ENCODE data around the gene FRS2. TPM values are rescaled to one million over a fixed set of nuclear protein-coding genes. Genes with fewer than 3 reads are reported as not detected.

The FRS2 gene
- total RNA-seq, 1 experiment from 2014 or later, result 28.1 TPM

GRCh38 chr12:69464428-69464827, 5.8 kb upstream of the FRS2 start:
- Mint-ChIP-seq H3K4me3 (ENCODE audit: unreplicated experiment) (no peak overlapping the region), H3K27ac (ENCODE audit: low read depth, unreplicated experiment) (no peak overlapping the region), H3K27me3 (ENCODE audit: insufficient read depth, unreplicated experiment) (no peaks in the 10 kb centered on the region), H3K4me1 (ENCODE audit: insufficient read depth, unreplicated experiment) (peaks cover 23% of the 10 kb centered on the region), H3K36me3 (ENCODE audit: insufficient read depth, unreplicated experiment) (no peaks in the 10 kb centered on the region), H3K9me3 (ENCODE audit: unreplicated experiment) (no peaks in the 10 kb centered on the region)
- no peak for TF ChIP-seq CTCF (IDR thresholded peaks at IDR 0.05; ENCODE audit: unreplicated experiment)
- intact Hi-C loops (cut with micrococcal nuclease), result no loop called here
- no peak for DNase-seq (ENCODE audit: unreplicated experiment)
- CTCF ChIA-PET, result interaction anchor here (0.6 to 2.2 kb wide), 8 partner anchors 9 to 310 kb away, joined by 3 to 8 read pairs (median 3); no protein-coding TSS in a partner anchor
- no TSS peak for BruUV-seq (replicated peaks)
- POLR2A ChIA-PET, result interaction anchor here (0.7 kb wide), 1 partner anchor 358 kb away, joined by 3 read pairs; no protein-coding TSS in a partner anchor

GRCh38 chr12:69466867-69467266, 3.3 kb upstream of the FRS2 start:
- CTCF ChIA-PET, result interaction anchor here (0.6 kb wide), 1 partner anchor 91 kb away, joined by 3 read pairs; no protein-coding TSS in a partner anchor
- Mint-ChIP-seq H3K4me3 (ENCODE audit: unreplicated experiment) (no peak overlapping the region), H3K9me3 (ENCODE audit: unreplicated experiment) (no peaks in the 10 kb centered on the region), H3K4me1 (ENCODE audit: insufficient read depth, unreplicated experiment) (peaks cover 31% of the 10 kb centered on the region), H3K27ac (ENCODE audit: low read depth, unreplicated experiment) (no peak overlapping the region), H3K36me3 (ENCODE audit: insufficient read depth, unreplicated experiment) (no peaks in the 10 kb centered on the region), H3K27me3 (ENCODE audit: insufficient read depth, unreplicated experiment) (no peaks in the 10 kb centered on the region)
- POLR2A ChIA-PET, result interaction anchor here (1.6 kb wide), 1 partner anchor 67 kb away, joined by 4 read pairs; no protein-coding TSS in a partner anchor
- TF ChIP-seq CTCF (IDR thresholded peaks at IDR 0.05; ENCODE audit: unreplicated experiment), result no peak
- DNase-seq (ENCODE audit: unreplicated experiment), result no peak
- BruUV-seq (replicated peaks), result no TSS peak
- intact Hi-C loops (cut with micrococcal nuclease), result no loop called here

GRCh38 chr12:69467366-69467765, 2.8 kb upstream of the FRS2 start:
- Mint-ChIP-seq H3K27ac (ENCODE audit: low read depth, unreplicated experiment) (no peak overlapping the region), H3K27me3 (ENCODE audit: insufficient read depth, unreplicated experiment) (no peaks in the 10 kb centered on the region), H3K36me3 (ENCODE audit: insufficient read depth, unreplicated experiment) (no peaks in the 10 kb centered on the region), H3K4me1 (ENCODE audit: insufficient read depth, unreplicated experiment) (peaks cover 36% of the 10 kb centered on the region), H3K4me3 (ENCODE audit: unreplicated experiment) (no peak overlapping the region), H3K9me3 (ENCODE audit: unreplicated experiment) (no peaks in the 10 kb centered on the region)
- CTCF ChIA-PET, result interaction anchor here (0.9 kb wide), 1 partner anchor 104 kb away, joined by 3 read pairs; no protein-coding TSS in a partner anchor
- DNase-seq (ENCODE audit: unreplicated experiment), result no peak
- TF ChIP-seq CTCF (IDR thresholded peaks at IDR 0.05; ENCODE audit: unreplicated experiment), result no peak
- POLR2A ChIA-PET, result interaction anchor here (1.6 kb wide), 1 partner anchor 67 kb away, joined by 4 read pairs; no protein-coding TSS in a partner anchor
- BruUV-seq (replicated peaks), result no TSS peak
- intact Hi-C loops (cut with micrococcal nuclease), result no loop called here

GRCh38 chr12:69468237-69469026, 1.8 kb upstream of the FRS2 start:
- no peak for DNase-seq (ENCODE audit: unreplicated experiment)
- BruUV-seq (replicated peaks), result no TSS peak
- TF ChIP-seq CTCF (IDR thresholded peaks at IDR 0.05; ENCODE audit: unreplicated experiment), result no peak

More at GRCh38 chr12:69468237-69469026, 1.8 kb upstream of the FRS2 start:
- Mint-ChIP-seq H3K36me3 (ENCODE audit: insufficient read depth, unreplicated experiment) (no peaks in the 10 kb centered on the region), H3K27me3 (ENCODE audit: insufficient read depth, unreplicated experiment) (no peaks in the 10 kb centered on the region), H3K9me3 (ENCODE audit: unreplicated experiment) (no peaks in the 10 kb centered on the region), H3K4me1 (ENCODE audit: insufficient read depth, unreplicated experiment) (peaks cover 47% of the 10 kb centered on the region), H3K27ac (ENCODE audit: low read depth, unreplicated experiment) (no peak overlapping the region), H3K4me3 (ENCODE audit: unreplicated experiment) (no peak overlapping the region)
- POLR2A ChIA-PET, result interaction anchor here (1.1 to 1.6 kb wide), 2 partner anchors 66 to 271 kb away, joined by 3 to 4 read pairs; no protein-coding TSS in a partner anchor
- intact Hi-C loops (cut with micrococcal nuclease), result no loop called here
- CTCF ChIA-PET, result interaction anchor here (0.7 to 0.9 kb wide), 2 partner anchors 103 to 756 kb away, joined by 3 read pairs; no protein-coding TSS in a partner anchor

Data from MCF 10A (cell line).